HepG2 (cell line): Measurements from ENCODE around the gene THOC6. TPM values are rescaled to one million over a fixed set of nuclear protein-coding genes. Genes with fewer than 3 reads are reported as not detected.
"Not testable (repeated sequence)": the region's sequence is repeated elsewhere in the genome, so short reads cannot be mapped to it uniquely, and the experiment has no call there.

ENCODE experiments used
- ATAC-seq: fragments of 200-7000 bp; cut with Tn5 transposase; 3 replicates; pipeline ENCODE4 v1.9.1; 2020; ENCODE audit warnings: mild to moderate bottlenecking, moderate library complexity
- BruUV-seq: library from RNA; stranded (reverse); fragments of 400-500 nt; replicated peaks from 2 replicates; lab custom pipeline; 2021; lab: Mats Ljungman, UMichigan
- CTCF ChIA-PET: fragments of 300-600 bp; formaldehyde crosslinking; extraction: SDS; loops from one replicate; lab custom pipeline; 2021; ENCODE audit warnings: low total read pairs, inconsistent platforms, low intra/inter-chr PET ratio; lab: Yijun Ruan, JAX
- POLR2A ChIA-PET: fragments of 350-600 bp; sonication (Branson Sonifier 250); formaldehyde crosslinking; loops from one replicate; lab custom pipeline; 2020; ENCODE audit warnings: antibody characterized with exemption, inconsistent platforms; lab: Yijun Ruan, JAX
- DNase-seq: peaks from one replicate; pipeline ENCODE4 v3.0.0-alpha.2; 2015; ENCODE audit warnings: low spot score
- FAIRE-seq: peaks from 3 replicates; lab custom pipeline; 2011; peaks lifted over from hg19 to GRCh38; lab: Jason Lieb, UNC
- H2AFZ ChIP-seq: one replicate; pipeline ENCODE4 v1.6.1; 2011; ENCODE audit warnings: low read length, inconsistent platforms
- H3K27ac ChIP-seq: fragments of 300-600 bp; 3 replicates; pipeline ENCODE4 v1.8.0; 2011; ENCODE audit warnings: mixed run types, mild to moderate bottlenecking, mixed read lengths, low read length, inconsistent platforms; ENCODE audit not compliant: insufficient read depth; ENCODE audit errors: extremely low read length
- H3K27me3 ChIP-seq, 2 experiments: fragments of 200-600 bp in 1 of 2; 2 replicates in 1 of 2; 3 replicates in 1 of 2; pipeline versions ENCODE4 v1.6.0 to v1.8.0; 2011; ENCODE audit warnings: low read length in 2 of 2, mild to moderate bottlenecking in 2 of 2, moderate library complexity in 2 of 2, inconsistent platforms in 1 of 2; ENCODE audit not compliant: insufficient read depth in 2 of 2, control insufficient read depth in 1 of 2
- H3K36me3 ChIP-seq, 2 experiments: fragments of 200-600 bp in 1 of 2; replicated peaks in 1 of 2; 2 replicates in 1 of 2; 3 replicates in 1 of 2; pipeline versions ENCODE4 v1.5.1 to v1.8.0; 2011; ENCODE audit warnings: low read length in 2 of 2, inconsistent platforms in 1 of 2; ENCODE audit not compliant: insufficient read depth in 2 of 2, control insufficient read depth in 1 of 2
- H3K4me1 ChIP-seq: 2 replicates; pipeline ENCODE4 v1.5.1; 2012; ENCODE audit warnings: low read length, inconsistent platforms; ENCODE audit not compliant: insufficient read depth
- H3K4me2 ChIP-seq: 2 replicates; pipeline ENCODE4 v1.6.0; 2011; ENCODE audit warnings: low read depth, low read length, inconsistent platforms
- H3K4me3 ChIP-seq, 3 experiments: fragments of 200-600 bp in 1 of 3; sonication (generic), shearing (Covaris generic) in 1 of 3; replicated peaks in 1 of 3; 2 replicates each; pipeline ENCODE4 v1.5.1; 2011 to 2016; ENCODE audit warnings: low read length in 3 of 3, inconsistent platforms in 2 of 3, low read depth in 2 of 3, mild to moderate bottlenecking in 2 of 3, control low read depth in 1 of 3, mixed read lengths in 1 of 3; ENCODE audit not compliant: insufficient read depth in 1 of 3
- H3K79me2 ChIP-seq: one replicate; pipeline ENCODE4 v1.6.1; 2011; ENCODE audit warnings: low read length, inconsistent platforms; ENCODE audit not compliant: insufficient read depth
- H3K9ac ChIP-seq: 2 replicates; pipeline ENCODE4 v1.6.0; 2011; ENCODE audit warnings: mild to moderate bottlenecking, low read depth, low read length, inconsistent platforms; ENCODE audit not compliant: insufficient read depth
- H3K9me3 ChIP-seq: 2 replicates; pipeline ENCODE4 v1.5.1; 2012; ENCODE audit warnings: mild to moderate bottlenecking, low read length
- H4K20me1 ChIP-seq: 2 replicates; pipeline ENCODE4 v1.6.0; 2011; ENCODE audit warnings: inconsistent platforms, mild to moderate bottlenecking, low read length, moderate library complexity; ENCODE audit not compliant: insufficient read depth
- KDM2A ChIP-seq: sonication (generic); formaldehyde crosslinking; IDR thresholded peaks from 2 replicates; pipeline ENCODE4 v1.4.0; 2020; ENCODE audit warnings: low read depth, missing genetic modification reagents, borderline replicate concordance
- PAF1 ChIP-seq: IDR thresholded peaks from 2 replicates; pipeline ENCODE4 v1.6.1; 2016; ENCODE audit warnings: missing genetic modification reagents, missing compliant biosample characterization
- POLR2A ChIP-seq, 2 experiments: IDR thresholded peaks; 2 replicates each; pipeline ENCODE4 v1.6.1; 2011; ENCODE audit warnings: low read depth in 2 of 2, low read length in 2 of 2, mild to moderate bottlenecking in 1 of 2, moderate library complexity in 1 of 2; ENCODE audit not compliant: insufficient read depth in 1 of 2
- POLR2G ChIP-seq: fragments of 200-400 bp; formaldehyde crosslinking; IDR thresholded peaks from 2 replicates; pipeline ENCODE4 v1.6.1; 2018; ENCODE audit warnings: mild to moderate bottlenecking, low read depth, low read length, moderate library complexity
- ZNF737 ChIP-seq: sonication (generic); formaldehyde crosslinking; IDR thresholded peaks from 2 replicates; pipeline ENCODE4 v1.5.0; 2020; ENCODE audit warnings: missing genetic modification reagents, mild to moderate bottlenecking, borderline replicate concordance
- ZSCAN29 ChIP-seq: sonication (generic); formaldehyde crosslinking; conservative IDR thresholded peaks from 2 replicates; pipeline ENCODE4 v1.4.0; 2020; ENCODE audit warnings: mild to moderate bottlenecking, missing genetic modification reagents
- WGBS: methylation state at CpG from one replicate; pipeline ENCODE4 v1.1.6; 2017; ENCODE audit warnings: low lambda C conversion rate; 5-methylcytosine and 5-hydroxymethylcytosine counted together
- in situ Hi-C: cut with HindIII; loops from 2 replicates; pipeline ENCODE4 v1.10.0; 2017; ENCODE audit warnings: low pct_unique_long_range_greater_than_20kb; ENCODE audit not compliant: extremely low pct_ligation_motif_present
- intact Hi-C: fragments of 100-400 bp; cut with micrococcal nuclease; formaldehyde crosslinking; loops from one replicate; pipeline ENCODE4 v1.10.0; 2022; ENCODE audit not compliant: unreplicated experiment
- polyA plus RNA-seq, 8 experiments: library from polyadenylated mRNA; depleted of rRNA in 3 of 8; stranded (reverse) in 7 of 8; unstranded in 1 of 8; fragments of >200 nt; fragmentation: Illumina TruSeq in 4 of 8; extraction: Trizol in 4 of 8; gene quantifications; 2 replicates each; pipeline versions ENCODE4 v1.2.1 to v1.2.3, GENCODE V29; 2011 to 2016; ENCODE audit warnings: low read depth in 4 of 8, missing spikeins in 1 of 8, mixed read lengths in 1 of 8; ENCODE audit not compliant: insufficient read depth in 1 of 8
- total RNA-seq, 5 experiments: library from RNA; depleted of rRNA; stranded (reverse); fragments of >200 nt; fragmentation: Illumina TruSeq; extraction: Trizol; gene quantifications; 2 replicates each; pipeline ENCODE4 v1.2.3, GENCODE V29; 2016; ENCODE audit warnings: low read depth in 1 of 5

THOC6 gene
- total and polyA plus RNA-seq, 2 of the 13 experiments (the other 11 are each of a cell fraction or from before 2014, with no cell fraction given): 32.1 to 37.0 TPM

- Histone ChIP-seq H2AFZ (no peak overlapping the region), H3K4me3 (no peak overlapping the region), H3K4me2 (no peak overlapping the region), H3K9me3 (no peaks in the 10 kb centered on the region), H3K36me3 (peaks cover 9 to 16% of the 10 kb centered on the region in 2 experiments; a peak in 2 of 5 replicates), H3K9ac (no peak overlapping the region), H3K27ac (no peak overlapping the region), H4K20me1 (no peaks in the 10 kb centered on the region), H3K4me1 (peaks cover 22% of the 10 kb centered on the region), H3K79me2 (peaks cover 3% of the 10 kb centered on the region), H3K27me3 (peaks cover 2 to 13% of the 10 kb centered on the region in 2 experiments; a peak in 4 of 5 replicates)
- FAIRE-seq (no peak), ATAC-seq (no peak; the same call in 2 of the 3 replicates), DNase-seq (no peak)
- ChIA-PET CTCF (no interaction called here), POLR2A (interaction anchor here (2.7 to 4.4 kb wide), 2 partner anchors 12 to 15 kb away, joined by 11 to 30 read pairs; no protein-coding TSS in a partner anchor)
- peak; percentile 41; the same call in 1 of the 2 replicates for TF ChIP-seq POLR2G
- no peak for TF ChIP-seq ZSCAN29 (CRISPR knock-in tag)
- TF ChIP-seq POLR2A (IDR thresholded peaks at IDR 0.05; ENCODE audit: insufficient read depth in 1 of 2, low read depth in 2 of 2, low read length in 2 of 2): peak in 1 of 2 experiments; percentile 25; a peak in 1 of 4 replicates
- 0 out of 2 replicates have a peak, but pooled peaks have one; percentile 15 for TF ChIP-seq KDM2A (CRISPR knock-in tag)
- TF ChIP-seq PAF1 (CRISPR knock-in tag): 0 out of 2 replicates have a peak, but pooled peaks have one; percentile 50
- no peak for TF ChIP-seq ZNF737 (CRISPR knock-in tag)
- no TSS peak for BruUV-seq
- intact Hi-C loops (no loop called here), in situ Hi-C loops (no loop called here)
- 45% methylated on average over 7 of the region's 7 CpGs for WGBS
Observed at GRCh38 chr16:3071655-3072054, 47.8 kb downstream of the THOC6 start.

DNA sequence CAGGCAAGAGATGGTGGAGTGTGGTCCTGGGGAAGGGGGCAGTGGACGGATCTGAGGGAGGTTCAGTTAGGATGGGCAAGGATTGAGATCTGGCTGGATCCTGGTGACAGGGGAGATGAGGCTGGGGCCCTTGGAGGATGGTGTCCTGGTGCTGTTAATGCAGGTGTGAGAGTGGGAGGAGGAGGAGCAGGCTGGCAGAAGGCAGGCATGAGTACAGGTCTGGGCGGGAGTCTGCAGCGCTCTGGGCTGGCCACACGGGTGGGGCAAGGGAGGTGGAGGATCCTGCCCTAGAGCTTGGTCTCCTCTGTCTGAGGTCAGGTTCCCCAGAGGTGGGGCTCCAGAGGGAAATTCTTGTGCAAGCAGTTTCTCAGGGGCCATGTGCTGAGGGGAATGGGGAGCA is 48.3 kb downstream of the THOC6 start:
- CTCF ChIA-PET, H3K4me2 ChIP-seq, intact Hi-C loops, FAIRE-seq, DNase-seq, H4K20me1 ChIP-seq, in situ Hi-C loops, BruUV-seq, H3K27ac ChIP-seq, POLR2A ChIA-PET, H3K4me3 ChIP-seq, H2AFZ ChIP-seq, H3K9me3 ChIP-seq, H3K79me2 ChIP-seq, H3K9ac ChIP-seq: not testable (repeated sequence)
- Histone ChIP-seq H3K36me3 (peaks cover 9 to 15% of the 10 kb centered on the region in 2 experiments; a peak in 2 of 5 replicates), H3K27me3 (peaks cover 2 to 13% of the 10 kb centered on the region in 2 experiments; a peak in 3 of 5 replicates), H3K4me1 (peaks cover 17% of the 10 kb centered on the region)
- WGBS: 25% methylated on average over 3 of the region's 4 CpGs
- ATAC-seq: peak; percentile 44

DNA sequence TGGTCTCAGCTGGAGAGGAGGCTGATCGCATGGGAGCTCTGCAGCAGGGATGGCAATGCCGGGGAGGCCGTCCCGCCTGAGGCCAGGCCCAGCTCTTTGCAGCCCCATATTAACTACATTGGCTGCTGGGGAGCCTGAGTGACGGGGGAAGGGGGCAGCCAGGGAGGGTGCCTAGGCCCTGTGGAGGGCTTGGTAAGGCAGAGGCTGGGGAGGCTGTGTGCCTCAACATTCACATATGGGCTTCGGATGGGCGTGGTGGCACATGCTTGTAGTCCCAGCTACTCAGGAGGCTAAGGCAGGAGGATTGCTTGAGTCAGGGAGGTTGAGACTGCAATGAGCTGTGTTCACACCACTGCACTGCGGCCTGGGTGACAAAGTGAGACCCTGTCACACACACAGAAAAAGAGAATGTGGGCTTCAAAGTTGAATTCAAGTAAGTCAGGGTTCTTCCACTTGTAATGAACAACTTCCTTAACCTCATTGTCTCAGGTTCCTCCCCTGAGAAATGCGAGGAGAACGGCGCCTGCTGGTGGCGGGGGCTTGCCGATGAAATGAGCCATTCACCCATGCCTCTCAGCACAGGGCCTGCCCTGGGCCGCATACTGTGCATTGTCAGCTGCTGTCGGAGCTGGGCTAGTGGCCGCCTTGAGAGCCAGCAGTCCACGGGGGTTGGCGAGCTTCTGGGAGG is 48.9 kb downstream of the THOC6 start:
- H3K79me2 ChIP-seq, H4K20me1 ChIP-seq, H3K9me3 ChIP-seq, intact Hi-C loops, BruUV-seq, in situ Hi-C loops, POLR2A ChIA-PET, H3K36me3 ChIP-seq, H3K9ac ChIP-seq, H3K27ac ChIP-seq, H3K4me3 ChIP-seq, H3K4me2 ChIP-seq, H2AFZ ChIP-seq, FAIRE-seq, DNase-seq, CTCF ChIA-PET: not testable (repeated sequence)
- peaks cover 2 to 13% of the 10 kb centered on the region in 2 experiments; a peak in 3 of 5 replicates for H3K27me3 ChIP-seq
- ATAC-seq: peak; percentile 17; the same call in 2 of the 3 replicates
- no CpG with 5 or more reads among the region's 18 CpGs for WGBS
- H3K4me1 ChIP-seq: peaks cover 11% of the 10 kb centered on the region
